ENCODE measurements around the gene ZCCHC7. TPM values are rescaled to one million over a fixed set of nuclear protein-coding genes. Genes with fewer than 3 reads are reported as not detected.

The ZCCHC7 gene
- total and polyA plus RNA-seq, 2 experiments from 2014 or later, result 15.3 to 19.4 TPM

- Histone ChIP-seq H3K4me3 (no peak overlapping the region), H3K4me1 (ENCODE audit: insufficient read depth) (peaks cover 32% of the 10 kb centered on the region), H3K9me2 (ENCODE audit: insufficient read depth) (no peaks in the 10 kb centered on the region), H3K9me3 (ENCODE audit: low read depth) (no peaks in the 10 kb centered on the region), H3F3A (ENCODE audit: insufficient read depth) (peaks cover 35% of the 10 kb centered on the region), H3K9ac (no peak overlapping the region), H3K27me3 (replicated peaks; ENCODE audit: insufficient read depth) (no peaks in the 10 kb centered on the region), H4K20me1 (ENCODE audit: insufficient read depth) (no peaks in the 10 kb centered on the region), H3K4me2 (ENCODE audit: unreplicated experiment) (no peak overlapping the region), H3K36me3 (ENCODE audit: low read depth) (no peaks in the 10 kb centered on the region), H2AFZ (no peak overlapping the region), H3K27ac (no peak overlapping the region), H3K79me2 (ENCODE audit: insufficient read depth) (peaks cover 64% of the 10 kb centered on the region)
- DNase-seq, result no peak
- in situ Hi-C loops (cut with MboI), result no loop called here
- TF ChIP-seq EZH2phosphoT487 (IDR thresholded peaks at IDR 0.05; ENCODE audit: insufficient read depth, low read depth) (no peak), EZH2 (IDR thresholded peaks at IDR 0.05; ENCODE audit: insufficient read depth, poor library complexity, severe bottlenecking) (no peak)
Measured at GRCh38 chr9:37292896-37293295, 172.5 kb downstream of the ZCCHC7 start.

GRCh38 chr9:37293664-37294524, 173.5 kb downstream of the ZCCHC7 start:
- H3K4me3 ChIP-seq, result no peak overlapping the region
- in situ Hi-C loops (cut with MboI), result no loop called here
- TF ChIP-seq EZH2 (IDR thresholded peaks at IDR 0.05; ENCODE audit: insufficient read depth, poor library complexity, severe bottlenecking) (no peak), EZH2phosphoT487 (IDR thresholded peaks at IDR 0.05; ENCODE audit: insufficient read depth, low read depth) (no peak)
- peak; percentile 58 for DNase-seq
- 44 to 51% methylated on average over 3 of the region's 3 CpGs for WGBS, 2 experiments (ENCODE audit: low coverage in 1 of 2, low lambda C conversion rate in 2 of 2, missing lambda C conversion rate in 2 of 2)
- H3K36me3 ChIP-seq (ENCODE audit: low read depth), result no peaks in the 10 kb centered on the region
- no peaks in the 10 kb centered on the region for H3K9me2 ChIP-seq (ENCODE audit: insufficient read depth)
- H3K4me1 ChIP-seq (ENCODE audit: insufficient read depth), result peaks cover 32% of the 10 kb centered on the region
- H3K4me2 ChIP-seq (ENCODE audit: unreplicated experiment), result peak overlapping the region; percentile 15
- H3K27ac ChIP-seq, result peak overlapping the region; percentile 0; the same call in 1 of the 2 replicates
- H3K79me2 ChIP-seq (ENCODE audit: insufficient read depth), result peaks cover 64% of the 10 kb centered on the region
- no peak overlapping the region for H3K9ac ChIP-seq
- H3F3A ChIP-seq (ENCODE audit: insufficient read depth), result peaks cover 35% of the 10 kb centered on the region
- H4K20me1 ChIP-seq (ENCODE audit: insufficient read depth), result no peaks in the 10 kb centered on the region
- H3K9me3 ChIP-seq (ENCODE audit: low read depth), result no peaks in the 10 kb centered on the region
- H2AFZ ChIP-seq, result no peak overlapping the region
- no peaks in the 10 kb centered on the region for H3K27me3 ChIP-seq (replicated peaks; ENCODE audit: insufficient read depth)

- no peak overlapping the region for H3K27ac ChIP-seq
- no peak overlapping the region for H3K4me2 ChIP-seq (ENCODE audit: unreplicated experiment)
- DNase-seq, result no peak
- no peaks in the 10 kb centered on the region for H3K27me3 ChIP-seq (replicated peaks; ENCODE audit: insufficient read depth)
- 48 to 63% methylated on average over 1 of the region's 1 CpG for WGBS, 2 experiments (ENCODE audit: low coverage in 1 of 2, low lambda C conversion rate in 2 of 2, missing lambda C conversion rate in 2 of 2)
- H3K9me3 ChIP-seq (ENCODE audit: low read depth), result no peaks in the 10 kb centered on the region
- no peak overlapping the region for H2AFZ ChIP-seq
- H3K9me2 ChIP-seq (ENCODE audit: insufficient read depth), result 0 out of 2 replicates have a peak, but pooled peaks cover 7% of the 10 kb centered on the region
- H3K79me2 ChIP-seq (ENCODE audit: insufficient read depth), result peaks cover 69% of the 10 kb centered on the region
- no peaks in the 10 kb centered on the region for H4K20me1 ChIP-seq (ENCODE audit: insufficient read depth)
- no peak for TF ChIP-seq EZH2 (IDR thresholded peaks at IDR 0.05; ENCODE audit: insufficient read depth, poor library complexity, severe bottlenecking)
- TF ChIP-seq EZH2phosphoT487 (IDR thresholded peaks at IDR 0.05; ENCODE audit: insufficient read depth, low read depth), result no peak
- no peaks in the 10 kb centered on the region for H3K36me3 ChIP-seq (ENCODE audit: low read depth)
- peaks cover 27% of the 10 kb centered on the region for H3F3A ChIP-seq (ENCODE audit: insufficient read depth)
- H3K4me3 ChIP-seq, result no peak overlapping the region
- H3K9ac ChIP-seq, result no peak overlapping the region
- in situ Hi-C loops (cut with MboI), result no loop called here
- peaks cover 32% of the 10 kb centered on the region for H3K4me1 ChIP-seq (ENCODE audit: insufficient read depth)
Measured at GRCh38 chr9:37295178-37295577, 174.8 kb downstream of the ZCCHC7 start.

- TF ChIP-seq EZH2phosphoT487 (IDR thresholded peaks at IDR 0.05; ENCODE audit: insufficient read depth, low read depth) (no peak), EZH2 (IDR thresholded peaks at IDR 0.05; ENCODE audit: insufficient read depth, poor library complexity, severe bottlenecking) (no peak)
- Histone ChIP-seq H3F3A (ENCODE audit: insufficient read depth) (peaks cover 23% of the 10 kb centered on the region), H3K9me2 (ENCODE audit: insufficient read depth) (0 out of 2 replicates have a peak, but pooled peaks cover 7% of the 10 kb centered on the region), H4K20me1 (ENCODE audit: insufficient read depth) (no peaks in the 10 kb centered on the region), H3K9me3 (ENCODE audit: low read depth) (no peaks in the 10 kb centered on the region), H3K4me3 (no peak overlapping the region), H3K27ac (no peak overlapping the region), H3K9ac (no peak overlapping the region), H3K4me2 (ENCODE audit: unreplicated experiment) (no peak overlapping the region), H3K4me1 (ENCODE audit: insufficient read depth) (peaks cover 33% of the 10 kb centered on the region), H3K36me3 (ENCODE audit: low read depth) (no peaks in the 10 kb centered on the region), H3K79me2 (ENCODE audit: insufficient read depth) (peaks cover 67% of the 10 kb centered on the region), H3K27me3 (replicated peaks; ENCODE audit: insufficient read depth) (no peaks in the 10 kb centered on the region), H2AFZ (no peak overlapping the region)
- in situ Hi-C loops (cut with MboI), result no loop called here
- no peak for DNase-seq
Measured at GRCh38 chr9:37295796-37296195, 175.4 kb downstream of the ZCCHC7 start.

Measured in GM23248 (cell line).